Measurements from ENCODE around the gene MSANTD7.

GRCh38 chr10:14836208-14836607 lies 1.9 kb upstream of the MSANTD7 start:
- TF ChIP-seq WT1 (tag by site-specific recombination; IDR thresholded peaks at IDR 0.05) (no peak), ZNF501 (tag by site-specific recombination; IDR thresholded peaks at IDR 0.05) (no peak), ZNF776 (tag by site-specific recombination; IDR thresholded peaks at IDR 0.05; ENCODE audit: borderline replicate concordance) (no peak), ZNF639 (tag by site-specific recombination; IDR thresholded peaks at IDR 0.05) (no peak), CTCF (tag by site-specific recombination; IDR thresholded peaks at IDR 0.05) (no peak)

Measured in HEK293 (cell line).